Measurements from ENCODE around the gene TRAPPC12.
"Not testable (repeated sequence)": the region's sequence is repeated elsewhere in the genome, so short reads cannot be mapped to it uniquely, and the experiment has no call there.

TRAPPC12 gene

DNA sequence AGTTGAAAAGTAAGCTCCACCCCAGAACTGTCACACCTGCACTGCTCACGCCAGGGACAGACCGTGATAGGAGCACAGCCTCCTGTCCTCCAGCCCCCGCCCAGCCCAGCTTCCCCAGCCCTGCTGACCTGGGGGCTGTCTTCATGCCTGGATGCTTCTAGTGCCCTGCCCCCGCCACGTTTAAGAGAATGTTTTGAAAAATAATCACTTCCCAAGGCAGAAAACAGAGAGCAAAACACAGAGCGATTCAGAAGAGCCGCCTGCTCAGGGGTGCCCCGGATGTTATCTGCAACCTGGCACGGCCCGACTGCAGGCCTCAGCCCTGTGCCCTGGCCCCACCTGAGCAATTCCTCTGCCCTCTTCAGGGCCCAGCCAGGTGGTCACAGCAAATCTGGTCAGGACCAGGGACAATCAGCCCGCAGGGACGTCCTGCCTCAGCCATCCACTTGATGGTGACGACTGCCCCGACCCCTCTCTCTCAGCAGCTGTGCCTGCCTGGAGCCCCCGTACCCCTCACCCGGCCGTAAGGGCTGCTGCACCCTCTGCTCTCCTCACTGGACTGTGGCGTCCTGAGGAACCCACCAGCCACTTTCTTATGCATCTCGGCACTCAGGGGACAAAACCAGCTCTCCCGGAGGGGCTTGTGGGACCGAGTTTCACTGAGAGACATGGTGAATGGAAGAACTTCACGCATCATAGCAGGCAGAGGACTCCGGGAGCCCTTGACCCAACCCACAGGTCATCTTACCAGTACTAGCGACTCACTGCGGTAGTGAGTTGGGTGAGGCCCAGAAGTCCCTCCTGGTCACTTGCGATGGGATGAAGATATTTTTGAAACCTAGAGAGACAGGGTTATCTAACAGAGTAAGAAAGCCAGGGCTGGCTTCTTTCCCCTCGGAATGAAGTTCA, 109.6 kb downstream of the TRAPPC12 start:
- no peak for DNase-seq

DNA sequence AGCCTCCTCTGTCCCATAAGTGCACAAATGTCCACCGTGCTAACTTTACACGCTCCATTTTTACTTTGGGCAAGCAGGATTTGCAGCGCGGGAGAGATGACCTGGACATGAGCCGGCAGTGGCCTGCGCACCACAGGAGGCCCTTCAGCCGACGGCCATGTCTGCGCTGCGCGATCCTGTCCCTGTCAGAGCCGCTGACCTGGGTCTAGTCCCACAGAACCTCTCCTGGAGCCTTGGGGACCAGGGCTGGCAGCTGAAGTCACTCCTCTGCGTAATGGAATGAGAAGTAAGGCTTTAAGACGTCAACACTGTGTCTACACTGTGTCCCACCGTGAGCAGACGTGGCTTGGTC, 110.2 kb downstream of the TRAPPC12 start:
- no peak for DNase-seq

DNA sequence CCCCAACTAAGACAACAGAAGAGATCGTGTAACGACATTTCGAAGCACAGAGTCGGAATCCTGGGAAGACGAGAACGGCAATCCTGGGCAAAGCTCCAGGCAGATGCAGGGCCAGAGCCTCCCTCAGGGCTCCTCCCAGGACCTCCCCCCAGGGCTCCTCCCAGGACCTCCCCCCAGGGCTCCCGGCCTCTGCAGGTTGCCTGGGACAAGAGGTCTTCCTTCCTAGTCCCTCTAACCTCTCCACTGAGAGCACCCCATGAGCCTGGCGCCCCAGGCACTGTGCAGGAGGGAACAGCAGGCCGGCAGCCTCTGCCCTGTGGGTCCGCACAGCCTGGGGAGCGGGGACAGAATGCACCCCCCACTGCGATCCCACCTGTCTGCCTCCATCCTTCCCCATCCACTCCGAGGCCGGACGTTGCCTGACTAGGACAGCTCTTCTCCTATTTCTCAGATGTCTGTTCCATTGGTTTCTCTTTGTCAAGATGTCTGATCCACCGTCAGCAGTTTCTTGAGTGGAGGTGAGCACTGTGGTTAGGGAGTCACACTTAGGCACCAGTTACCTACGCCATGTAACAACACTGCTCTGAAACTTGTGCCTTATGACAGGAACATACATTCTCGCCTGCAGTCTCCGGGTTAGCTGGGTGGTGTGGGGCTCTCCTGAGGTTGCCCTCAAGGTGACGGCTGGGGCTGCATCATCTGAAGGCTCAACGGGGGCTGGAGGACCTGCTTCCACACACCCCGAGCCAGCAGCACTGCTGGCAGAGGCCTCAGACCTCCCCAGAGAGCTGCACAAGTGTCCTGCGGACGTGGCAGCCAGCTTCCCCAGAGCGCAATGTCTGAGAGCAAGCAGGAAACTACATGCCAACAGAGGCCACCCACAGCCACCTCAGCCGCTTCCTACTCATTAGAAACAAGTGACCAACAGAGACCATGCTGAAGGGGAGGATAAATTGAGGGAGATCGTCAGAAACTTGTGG, 111.0 kb downstream of the TRAPPC12 start:
- no peak for DNase-seq

DNA sequence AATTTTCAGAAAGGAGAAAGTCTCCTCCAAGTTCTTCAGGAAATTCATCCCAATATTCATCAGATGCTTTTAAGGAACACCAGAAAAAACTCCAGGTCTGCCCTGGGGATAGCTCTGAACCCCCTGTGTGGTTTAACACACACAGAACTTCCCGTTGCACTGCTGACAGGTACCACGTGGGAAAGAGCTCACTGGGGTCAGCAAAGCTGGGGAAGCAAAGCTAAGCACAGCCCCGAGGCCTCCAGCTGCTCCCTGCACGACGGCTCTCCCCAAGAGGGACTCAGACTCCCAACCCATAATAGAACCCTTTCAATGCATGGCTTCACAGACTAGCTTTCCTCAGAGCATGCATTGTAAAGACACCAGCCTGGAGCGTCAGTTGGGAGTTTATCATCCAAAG, 111.8 kb downstream of the TRAPPC12 start:
- no peak for DNase-seq

DNA sequence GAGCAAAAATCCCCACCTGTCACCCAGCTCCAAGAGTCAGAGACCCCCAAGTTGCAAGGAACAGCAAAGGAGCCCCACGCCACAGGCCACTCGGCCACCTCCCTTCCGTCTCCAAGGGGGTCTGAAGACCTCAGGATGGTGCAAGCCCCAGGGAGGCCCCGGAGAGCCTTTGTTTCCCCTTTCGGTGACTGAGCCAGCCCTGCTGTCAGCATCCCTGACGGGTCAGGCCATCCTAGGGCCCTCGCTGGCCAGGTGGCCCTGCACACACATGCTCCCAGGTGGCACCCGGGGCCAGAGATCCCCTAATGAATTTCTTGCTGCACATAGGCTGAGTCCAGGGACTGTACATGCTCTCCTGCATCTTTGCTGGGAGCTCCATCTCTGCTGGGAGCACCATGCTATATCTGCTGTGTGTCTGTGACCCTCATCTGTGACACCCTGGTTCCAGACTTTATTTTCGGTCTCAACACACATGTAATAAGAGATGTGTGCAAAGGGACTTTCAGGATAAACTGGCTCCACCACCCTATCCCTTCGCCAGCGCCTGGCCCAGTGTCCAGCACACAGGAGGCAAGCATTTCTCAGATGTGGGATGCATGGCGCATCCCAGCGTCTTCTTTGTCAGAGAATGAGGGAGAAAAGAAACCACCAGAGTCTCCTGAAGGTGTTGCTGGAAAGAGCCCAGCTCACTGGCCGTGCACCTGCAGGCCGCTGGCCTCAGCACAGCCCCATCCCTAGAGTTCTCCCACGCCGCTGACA, 112.4 kb downstream of the TRAPPC12 start:
- no peak for DNase-seq

DNA sequence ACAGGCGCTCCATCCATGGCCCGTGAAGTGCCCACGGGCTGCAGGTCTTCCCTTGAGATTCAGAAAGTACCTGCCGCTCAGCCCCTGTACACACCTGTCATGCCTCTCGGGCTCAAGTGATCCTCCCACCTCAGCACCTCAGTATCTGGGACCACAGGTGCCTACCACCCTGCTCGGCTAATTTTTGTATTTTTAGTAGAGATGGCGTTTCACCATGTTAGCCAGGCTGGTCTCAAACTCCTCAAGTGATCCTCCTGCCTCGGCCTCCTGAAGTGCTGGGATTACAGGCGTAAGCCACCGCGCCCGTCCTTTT, 112.9 kb downstream of the TRAPPC12 start:
- not testable (repeated sequence) for DNase-seq

DNA sequence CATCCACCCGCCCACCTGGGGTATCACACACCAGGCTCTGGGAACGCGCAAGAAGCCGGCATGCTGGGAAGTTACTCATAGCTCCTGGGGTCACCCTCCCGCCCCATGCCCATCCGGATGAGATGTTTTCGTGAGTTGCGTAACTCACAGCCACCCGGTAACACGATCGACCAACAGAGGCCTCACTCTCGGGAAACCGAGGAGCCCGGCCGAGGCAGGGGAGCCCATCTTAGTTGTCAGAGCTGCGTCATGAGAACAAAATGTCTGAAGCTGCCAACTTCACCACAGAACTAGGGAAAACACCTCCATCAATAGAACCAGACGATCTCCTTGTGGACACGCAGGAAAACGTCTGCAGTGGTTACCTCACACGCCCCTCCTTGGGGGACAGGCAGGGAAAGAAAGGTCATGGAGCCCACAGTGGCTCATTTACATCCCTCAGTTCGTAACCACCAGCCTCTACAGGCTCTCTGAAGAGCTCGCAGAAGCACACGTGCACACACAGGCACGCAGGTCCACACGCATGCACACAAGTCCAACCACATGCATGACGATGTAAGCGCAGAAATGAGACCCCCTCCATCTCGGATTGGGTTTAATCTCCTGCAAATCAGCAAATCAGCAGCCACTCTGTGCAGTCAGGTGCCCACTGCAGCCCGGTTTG, 113.6 kb downstream of the TRAPPC12 start:
- no peak for DNase-seq

DNA sequence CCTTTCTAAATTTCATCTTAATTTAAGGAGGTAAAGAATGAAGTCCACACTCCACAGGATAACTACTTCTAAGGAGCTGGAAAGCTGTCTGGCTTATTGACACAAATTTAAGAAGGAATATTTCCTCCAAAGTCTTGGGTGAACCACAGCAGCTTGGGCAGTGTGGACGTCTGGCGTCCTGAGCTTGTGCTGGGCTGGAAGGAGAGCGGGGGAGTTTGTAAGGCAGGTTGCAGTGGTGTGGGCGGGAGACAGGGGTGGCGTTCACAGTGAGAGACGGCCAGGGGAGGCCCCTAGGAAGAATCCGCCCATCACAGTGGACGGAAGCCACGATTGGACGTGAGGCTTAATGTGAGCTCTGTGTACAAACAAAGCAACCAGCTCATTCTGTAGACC, 114.1 kb downstream of the TRAPPC12 start:
- no peak for DNase-seq

DNA sequence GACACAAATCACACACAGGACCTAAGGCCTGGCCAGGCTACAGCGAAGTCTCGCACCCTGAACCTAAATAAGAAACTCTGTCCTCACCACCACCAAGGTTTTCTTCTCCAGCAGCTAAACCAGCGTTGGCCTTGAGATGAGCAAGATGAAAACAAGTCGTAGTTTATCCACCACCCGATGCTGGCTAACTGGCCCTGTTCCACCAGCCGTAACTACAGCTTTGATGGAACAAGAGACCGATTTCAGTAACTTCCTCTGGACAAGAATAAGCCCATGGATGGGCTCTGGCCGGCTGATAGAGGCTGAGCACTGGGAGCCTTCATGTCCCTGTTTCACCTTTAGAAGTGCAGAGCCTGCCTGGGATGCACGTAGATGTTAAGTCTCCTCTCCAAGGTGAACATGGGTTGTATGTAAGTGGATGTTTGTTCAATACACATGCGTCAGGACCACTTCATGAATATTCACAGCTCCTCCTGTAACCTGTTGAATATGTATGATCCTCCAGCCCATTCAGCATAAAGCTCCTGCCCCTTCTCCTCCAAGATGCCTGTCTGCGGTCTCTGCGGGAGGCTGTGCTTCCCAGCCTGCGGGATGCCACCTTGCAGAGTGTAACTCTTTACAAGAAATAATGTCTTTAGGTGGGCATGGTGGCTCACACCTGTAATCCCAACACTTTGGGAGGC, 115.6 kb downstream of the TRAPPC12 start:
- no peak for DNase-seq

DNA sequence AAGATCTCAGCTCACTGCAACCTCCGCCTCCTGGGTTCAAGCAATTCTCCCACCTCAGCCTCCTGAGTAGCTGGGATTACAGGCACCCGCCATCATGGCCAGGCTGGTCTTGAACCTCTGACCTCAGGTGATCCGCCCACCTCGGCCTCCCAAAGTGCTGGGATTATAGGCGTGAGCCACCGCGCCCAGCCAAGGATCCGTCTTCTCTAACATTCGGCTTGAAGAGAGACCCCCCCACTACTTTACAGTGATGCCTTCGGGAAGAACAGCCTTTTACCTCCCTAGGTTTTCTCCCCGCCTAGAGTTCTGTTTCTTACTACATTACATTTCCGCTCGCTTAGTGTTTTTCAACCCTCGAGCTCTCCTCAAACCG, 117.2 kb downstream of the TRAPPC12 start:
- not testable (repeated sequence) for DNase-seq

DNA sequence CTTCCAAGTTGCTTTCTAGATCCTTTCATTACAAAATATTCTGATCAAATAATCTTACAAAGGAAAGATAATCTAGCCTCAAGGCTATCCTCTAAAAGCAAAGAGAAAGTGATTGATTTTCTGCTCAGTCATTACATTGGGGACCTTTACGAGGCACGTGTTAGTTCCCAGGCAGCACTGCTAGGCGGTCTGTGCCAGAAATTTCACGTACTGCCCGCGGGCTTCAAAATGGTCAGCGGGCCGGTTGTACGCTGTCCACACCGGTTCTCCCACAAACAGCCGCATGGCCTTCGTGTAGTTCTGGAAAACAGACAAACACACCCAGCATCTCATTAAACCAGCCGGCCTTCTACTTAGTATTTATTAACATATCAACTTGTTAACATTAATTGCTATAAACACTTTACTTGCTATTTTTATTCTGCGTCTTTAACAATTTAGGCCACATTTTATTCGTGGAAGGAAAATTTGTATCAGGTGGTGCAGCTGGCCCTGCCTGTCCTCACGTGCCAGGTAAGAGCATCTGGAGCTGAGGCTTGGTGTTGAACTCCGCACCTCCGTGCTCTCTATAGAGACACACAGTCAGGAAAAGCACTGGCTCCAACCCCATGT, 119.4 kb downstream of the TRAPPC12 start:
- DNase-seq, result no peak

DNA sequence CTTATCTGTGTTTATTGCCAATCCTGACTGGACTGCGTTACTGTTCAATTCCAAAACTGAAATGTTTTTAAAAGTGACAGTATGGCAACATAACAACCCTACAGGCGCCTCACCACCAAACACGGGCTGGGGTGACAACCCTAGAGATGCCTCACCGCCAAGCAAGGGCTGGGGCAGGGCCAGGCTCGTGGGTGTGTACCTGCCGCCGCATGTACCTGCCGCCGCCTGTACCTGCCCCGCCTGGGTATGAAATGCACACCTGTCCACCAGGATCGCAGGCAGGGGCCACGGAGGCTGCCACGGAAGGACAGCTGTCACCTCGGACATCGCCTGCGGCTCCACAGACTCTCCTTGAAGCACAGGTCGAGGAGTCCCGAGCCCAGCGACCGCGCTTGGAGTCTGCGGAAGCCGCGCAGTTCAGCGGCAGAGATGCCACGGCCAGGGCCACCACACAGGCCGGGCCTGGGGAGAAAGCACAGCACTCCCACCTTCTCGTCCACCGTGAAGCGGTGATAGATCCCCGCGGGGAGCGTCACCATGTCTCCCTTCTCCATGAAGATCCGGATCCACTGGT, 120.9 kb downstream of the TRAPPC12 start:
- no peak for DNase-seq

DNA sequence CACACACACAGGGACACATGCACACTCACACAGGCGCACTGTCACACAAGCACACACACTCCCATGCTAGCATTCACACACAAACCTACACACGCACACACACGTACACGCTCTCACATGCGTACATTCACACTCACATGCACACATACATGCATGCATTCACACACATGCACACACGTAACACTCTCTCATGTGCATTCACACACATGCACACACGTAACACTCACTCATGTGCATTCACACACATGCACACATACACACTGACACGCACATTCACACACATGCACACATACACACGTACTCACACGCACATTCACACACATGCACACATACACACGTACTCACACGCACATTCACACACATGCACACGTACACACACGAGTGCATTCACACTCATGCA, 123.6 kb downstream of the TRAPPC12 start:
- no peak for DNase-seq

DNA sequence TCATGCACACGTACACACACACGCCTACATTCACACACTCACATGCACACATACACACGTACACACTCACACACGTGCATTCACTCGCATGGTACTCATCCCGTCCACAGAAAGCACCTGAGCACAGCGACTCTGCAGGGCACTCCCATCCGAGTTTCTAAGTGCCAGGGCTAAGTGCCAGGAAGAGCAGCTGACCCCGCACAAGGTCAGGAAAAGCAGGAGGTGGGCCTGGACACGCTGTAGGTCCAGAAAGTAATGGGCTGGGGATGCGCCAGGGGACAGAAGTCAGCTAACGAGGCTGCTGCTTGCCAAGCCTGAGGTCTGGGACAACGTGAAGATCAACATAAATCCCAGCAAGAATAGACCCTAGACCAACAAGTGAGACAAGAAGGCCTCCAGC, 124.0 kb downstream of the TRAPPC12 start:
- DNase-seq, result no peak

DNA sequence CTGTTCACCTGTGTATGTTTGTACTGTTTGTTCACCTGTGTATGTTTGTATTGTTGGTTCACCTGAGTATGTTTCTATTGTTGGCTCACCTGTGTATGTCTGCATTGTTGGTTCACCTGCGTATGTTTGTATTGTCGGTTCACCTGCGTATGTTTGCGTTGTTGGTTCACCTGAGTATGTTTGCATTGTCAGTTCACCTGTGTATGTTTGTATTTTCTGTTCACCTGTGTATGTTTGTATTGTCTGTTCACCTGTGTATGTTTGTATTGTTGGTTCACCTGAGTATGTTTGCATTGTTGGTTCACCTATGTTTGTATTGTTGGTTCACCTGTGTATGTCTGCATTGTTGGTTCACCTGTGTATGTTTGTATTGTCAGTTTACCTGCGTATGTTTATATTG, 125.2 kb downstream of the TRAPPC12 start:
- DNase-seq, result no peak

DNA sequence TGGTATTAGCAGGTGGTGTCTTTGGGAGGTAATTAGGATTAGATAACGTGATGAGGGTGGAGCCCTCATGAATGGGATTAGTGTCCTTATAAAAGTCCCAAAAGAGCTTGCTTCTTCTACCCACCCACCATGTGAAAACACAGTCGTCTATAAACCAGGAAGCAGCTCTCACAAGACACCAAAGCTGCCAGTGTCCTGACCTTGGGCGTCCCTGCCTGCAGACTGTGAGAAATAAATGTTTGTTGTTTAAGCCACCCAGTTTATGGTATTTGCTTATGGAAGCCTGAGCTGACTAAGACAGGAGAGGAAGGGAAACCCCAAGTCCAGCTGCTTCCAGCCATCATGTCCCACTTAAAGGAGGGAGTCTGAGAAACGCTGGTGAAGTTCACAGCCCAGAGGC, 126.3 kb downstream of the TRAPPC12 start:
- DNase-seq, result no peak

DNA sequence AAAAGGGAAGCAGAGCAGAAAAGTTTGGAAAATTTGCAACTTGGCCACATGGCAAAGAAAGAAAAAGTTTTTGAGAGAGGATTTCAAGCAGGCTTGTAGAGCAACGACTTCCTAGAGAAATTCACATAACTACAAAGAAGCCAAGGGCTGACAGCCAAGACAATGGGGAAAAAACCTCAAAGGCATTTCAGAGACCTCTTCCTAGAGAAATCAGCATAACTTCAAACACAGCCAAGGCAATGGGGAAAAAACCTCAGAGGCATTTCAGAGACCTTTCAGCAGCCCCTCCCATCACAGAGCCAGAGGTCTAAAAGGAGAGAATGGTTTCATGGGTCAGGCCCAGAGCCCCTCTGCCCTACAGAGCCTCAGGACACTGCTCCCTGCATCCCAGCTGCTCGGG, 132.6 kb downstream of the TRAPPC12 start:
- no peak for DNase-seq

DNA sequence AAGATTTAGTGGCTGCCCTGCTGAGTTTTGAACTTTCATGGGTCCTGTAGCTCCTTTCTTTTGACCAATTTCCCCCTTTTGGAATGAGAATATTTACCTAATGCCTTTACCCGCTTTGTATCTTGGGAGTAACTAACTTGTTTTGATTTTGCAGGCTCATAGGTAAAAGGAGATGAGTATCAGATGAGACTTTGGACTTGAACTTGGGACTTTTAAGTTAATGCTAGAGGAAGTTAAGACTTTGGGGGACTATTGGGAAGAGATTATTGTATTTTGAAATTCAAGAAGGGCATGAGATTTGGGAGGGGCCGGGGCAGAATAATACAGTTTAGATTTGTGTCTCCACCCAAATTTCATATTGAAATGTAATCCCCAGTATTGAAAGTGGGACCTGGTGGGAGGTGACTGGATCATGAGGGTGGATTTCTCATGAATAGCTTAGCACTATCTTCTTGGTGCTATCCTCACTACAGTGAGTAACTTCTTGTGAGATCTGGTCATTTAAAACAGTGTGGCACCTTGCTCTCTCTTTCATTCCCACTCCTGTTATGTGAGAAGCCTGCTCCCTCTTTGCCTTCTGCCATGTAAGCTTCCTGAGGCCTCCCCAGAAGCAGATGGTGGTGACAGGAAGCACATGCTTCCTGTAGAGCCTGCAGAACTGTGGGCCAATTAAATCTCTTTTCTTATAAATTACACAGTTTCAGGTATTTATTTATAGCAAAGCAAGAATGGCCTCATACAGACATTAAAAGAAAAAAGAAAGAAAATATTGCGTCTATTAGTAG, 133.7 kb downstream of the TRAPPC12 start:
- DNase-seq, result no peak

DNA sequence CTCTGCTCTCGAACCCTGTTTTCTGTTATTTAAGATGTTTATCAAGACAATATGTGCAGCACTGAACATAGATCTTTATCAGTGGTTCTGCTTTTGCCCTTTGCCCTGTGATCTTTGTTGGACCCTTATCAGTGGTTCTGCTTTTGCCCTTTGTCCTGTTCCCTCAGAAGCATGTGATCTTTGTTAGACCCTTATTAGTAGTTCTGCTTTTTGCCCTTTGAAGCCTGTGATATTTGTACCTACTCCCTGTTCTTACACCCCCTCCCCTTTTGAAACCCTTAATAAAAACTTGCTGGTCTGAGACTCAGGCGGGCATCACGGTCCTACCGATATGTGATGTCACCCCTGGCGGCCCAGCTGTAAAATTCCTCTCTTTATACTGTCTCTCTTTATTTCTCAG, 135.9 kb downstream of the TRAPPC12 start:
- not testable (repeated sequence) for DNase-seq

DNA sequence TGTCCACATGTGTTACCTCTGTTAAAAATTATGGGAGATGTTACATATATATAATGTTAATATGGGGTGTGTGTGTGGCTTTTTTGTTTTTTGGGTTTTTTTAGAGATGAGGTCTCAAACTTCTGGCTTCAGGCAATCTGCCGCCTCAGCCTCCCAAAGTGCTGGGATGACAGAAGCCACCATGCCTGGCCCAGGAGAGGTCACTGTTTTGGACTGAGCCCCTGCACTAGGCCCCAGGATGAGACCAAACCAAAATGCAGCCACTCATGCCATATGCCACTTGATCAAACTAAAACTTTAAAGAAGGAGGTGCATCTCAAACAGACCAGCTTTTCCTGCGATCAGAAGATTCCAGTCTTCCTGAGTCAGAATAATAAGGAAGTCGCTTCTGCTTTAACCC, 137.3 kb downstream of the TRAPPC12 start:
- DNase-seq, result no peak
